Trophoblast cell (in vitro differentiated cells and primary cell): ENCODE data around the gene MGAT5.

ENCODE experiments used
- DNase-seq, 2 donors: peaks; one replicate each; pipeline ENCODE4 v3.0.0-alpha.2; 2016
- H2AFZ ChIP-seq: 2 replicates; pipeline ENCODE4 v1.6.1; 2013; ENCODE audit warnings: low read length, moderate library complexity, mild to moderate bottlenecking; ENCODE audit not compliant: insufficient read depth, poor library complexity
- H2AK5ac ChIP-seq: 2 replicates; pipeline ENCODE4 v1.6.1; 2013; ENCODE audit warnings: mild to moderate bottlenecking, low read length
- H2BK120ac ChIP-seq: 2 replicates; pipeline ENCODE4 v1.6.1; 2013; ENCODE audit warnings: low read length, mild to moderate bottlenecking, moderate library complexity; ENCODE audit not compliant: insufficient read depth, poor library complexity
- H2BK12ac ChIP-seq: 2 replicates; pipeline ENCODE4 v1.6.1; 2013; ENCODE audit warnings: mild to moderate bottlenecking, low read length, moderate library complexity
- H2BK5ac ChIP-seq: 2 replicates; pipeline ENCODE4 v1.6.1; 2013; ENCODE audit warnings: low read length, low read depth, moderate library complexity, mild to moderate bottlenecking; ENCODE audit not compliant: poor library complexity
- H3K14ac ChIP-seq: 2 replicates; pipeline ENCODE4 v1.6.1; 2013; ENCODE audit warnings: mild to moderate bottlenecking, low read length
- H3K18ac ChIP-seq: 2 replicates; pipeline ENCODE4 v1.6.1; 2013; ENCODE audit warnings: mild to moderate bottlenecking, low read length
- H3K23ac ChIP-seq: 2 replicates; pipeline ENCODE4 v1.6.1; 2013; ENCODE audit warnings: low read length
- H3K27ac ChIP-seq: 2 replicates; pipeline ENCODE4 v1.5.1; 2013; ENCODE audit warnings: low read depth, mild to moderate bottlenecking, inconsistent platforms, low read length, moderate library complexity
- H3K27me3 ChIP-seq: 2 replicates; pipeline ENCODE4 v1.6.1; 2013; ENCODE audit warnings: inconsistent platforms, mild to moderate bottlenecking, low read length, moderate library complexity; ENCODE audit not compliant: insufficient read depth
- H3K36me3 ChIP-seq, 2 experiments: 1 replicate in 1 of 2; 2 replicates in 1 of 2; pipeline ENCODE4 v1.6.1; 2013; ENCODE audit warnings: low read length in 2 of 2, mild to moderate bottlenecking in 2 of 2, moderate library complexity in 1 of 2; ENCODE audit not compliant: insufficient read depth in 2 of 2, control insufficient read depth in 1 of 2
- H3K4ac ChIP-seq: 2 replicates; pipeline ENCODE4 v1.6.1; 2013; ENCODE audit warnings: low read depth, mild to moderate bottlenecking, low read length, moderate library complexity
- H3K4me1 ChIP-seq, 2 experiments: 1 replicate in 1 of 2; 2 replicates in 1 of 2; pipeline ENCODE4 v1.6.1; 2013; ENCODE audit warnings: low read length in 2 of 2, mild to moderate bottlenecking in 2 of 2, moderate library complexity in 1 of 2; ENCODE audit not compliant: insufficient read depth in 2 of 2, control insufficient read depth in 1 of 2
- H3K4me2 ChIP-seq: 2 replicates; pipeline ENCODE4 v1.6.1; 2013; ENCODE audit warnings: inconsistent platforms, mild to moderate bottlenecking, low read length, moderate library complexity
- H3K4me3 ChIP-seq: 2 replicates; pipeline ENCODE4 v1.5.1; 2013; ENCODE audit warnings: mild to moderate bottlenecking, low read depth, low read length, inconsistent platforms
- H3K79me1 ChIP-seq: one replicate; pipeline ENCODE4 v1.6.1; 2013; ENCODE audit warnings: low read length
- H3K79me2 ChIP-seq: 2 replicates; pipeline ENCODE4 v1.6.1; 2013; ENCODE audit warnings: low read length, mild to moderate bottlenecking; ENCODE audit not compliant: control insufficient read depth, insufficient read depth, poor library complexity
- H3K9ac ChIP-seq: 2 replicates; pipeline ENCODE4 v1.6.1; 2013; ENCODE audit warnings: mild to moderate bottlenecking, low read length
- H3K9me3 ChIP-seq: 2 replicates; pipeline ENCODE4 v1.6.1; 2013; ENCODE audit warnings: low read depth, mild to moderate bottlenecking, control low read depth, inconsistent platforms, low read length; ENCODE audit not compliant: insufficient read depth
- H4K12ac ChIP-seq: 2 replicates; pipeline ENCODE4 v1.6.1; 2013; ENCODE audit warnings: low read depth, mild to moderate bottlenecking, low read length, moderate library complexity
- H4K8ac ChIP-seq: 2 replicates; pipeline ENCODE4 v1.6.1; 2013; ENCODE audit warnings: low read depth, mild to moderate bottlenecking, low read length, moderate library complexity
- H4K91ac ChIP-seq: one replicate; pipeline ENCODE4 v1.6.1; 2013; ENCODE audit warnings: low read depth, mild to moderate bottlenecking, low read length, moderate library complexity
- WGBS: extraction: QIAGEN DNeasy Blood & Tissue Kit; methylation state at CpG from one replicate; pipeline ENCODE4 v1.1.7; 2013; ENCODE audit warnings: missing lambda C conversion rate; ENCODE audit not compliant: insufficient read length, insufficient coverage; ENCODE audit errors: extremely low coverage; 5-methylcytosine and 5-hydroxymethylcytosine counted together

Gene MGAT5

GRCh38 chr2:134336352-134336751 is 82.5 kb downstream of the MGAT5 start:
- Histone ChIP-seq H4K91ac (no peak overlapping the region), H3K9me3 (no peaks in the 10 kb centered on the region), H3K36me3 (no peaks in the 10 kb centered on the region), H3K9ac (no peak overlapping the region), H3K4me3 (no peak overlapping the region), H4K8ac (no peak overlapping the region), H3K4me1 (peaks cover 2 to 3% of the 10 kb centered on the region in 2 experiments), H3K4me2 (no peak overlapping the region), H3K79me2 (no peaks in the 10 kb centered on the region), H3K14ac (no peak overlapping the region), H2BK120ac (no peak overlapping the region), H4K12ac (no peak overlapping the region), H2BK5ac (no peak overlapping the region), H3K27me3 (no peaks in the 10 kb centered on the region), H3K18ac (no peak overlapping the region), H2AK5ac (no peak overlapping the region), H2BK12ac (no peak overlapping the region), H3K79me1 (no peaks in the 10 kb centered on the region), H3K27ac (no peak overlapping the region), H3K4ac (no peak overlapping the region), H3K23ac (no peak overlapping the region), H2AFZ (no peak overlapping the region)
- no CpG with 5 or more reads among the region's 4 CpGs for WGBS
- DNase-seq: no peak

GRCh38 chr2:134336921-134337320 is 83.0 kb downstream of the MGAT5 start:
- Histone ChIP-seq H2BK12ac (no peak overlapping the region), H4K8ac (no peak overlapping the region), H2BK5ac (no peak overlapping the region), H4K12ac (no peak overlapping the region), H2BK120ac (no peak overlapping the region), H3K14ac (no peak overlapping the region), H3K4me1 (no peaks in the 10 kb centered on the region), H2AFZ (no peak overlapping the region), H3K4ac (no peak overlapping the region), H3K36me3 (no peaks in the 10 kb centered on the region), H3K79me2 (no peaks in the 10 kb centered on the region), H3K9me3 (no peaks in the 10 kb centered on the region), H3K79me1 (no peaks in the 10 kb centered on the region), H3K27me3 (no peaks in the 10 kb centered on the region), H4K91ac (no peak overlapping the region), H3K4me3 (no peak overlapping the region), H3K18ac (no peak overlapping the region), H3K27ac (no peak overlapping the region), H3K9ac (no peak overlapping the region), H3K23ac (no peak overlapping the region), H2AK5ac (no peak overlapping the region), H3K4me2 (no peak overlapping the region)
- WGBS: no CpG with 5 or more reads among the region's 3 CpGs
- no peak for DNase-seq

GRCh38 chr2:134337631-134338030 is 83.8 kb downstream of the MGAT5 start:
- no peaks in the 10 kb centered on the region for H3K79me1 ChIP-seq
- H2BK5ac ChIP-seq: no peak overlapping the region
- no peak overlapping the region for H2AK5ac ChIP-seq
- no peak overlapping the region for H2BK12ac ChIP-seq
- H3K9me3 ChIP-seq: no peaks in the 10 kb centered on the region
- no peak overlapping the region for H3K18ac ChIP-seq
- no peak overlapping the region for H3K27ac ChIP-seq
- no peak overlapping the region for H4K12ac ChIP-seq
- no peak overlapping the region for H4K91ac ChIP-seq
- H2AFZ ChIP-seq: no peak overlapping the region
- no peak for DNase-seq
- H3K4me3 ChIP-seq: no peak overlapping the region
- no peak overlapping the region for H3K4me2 ChIP-seq
- H4K8ac ChIP-seq: no peak overlapping the region
- no peaks in the 10 kb centered on the region for H3K36me3 ChIP-seq
- H3K9ac ChIP-seq: no peak overlapping the region
- no CpG with 5 or more reads among the region's 1 CpG for WGBS
- no peak overlapping the region for H3K4ac ChIP-seq
- H2BK120ac ChIP-seq: no peak overlapping the region
- no peaks in the 10 kb centered on the region for H3K4me1 ChIP-seq
- H3K79me2 ChIP-seq: no peaks in the 10 kb centered on the region
- H3K27me3 ChIP-seq: no peaks in the 10 kb centered on the region
- H3K23ac ChIP-seq: no peak overlapping the region
- H3K14ac ChIP-seq: no peak overlapping the region

- Histone ChIP-seq H3K27ac (no peak overlapping the region), H3K23ac (no peak overlapping the region), H3K4me3 (no peak overlapping the region), H3K79me2 (no peaks in the 10 kb centered on the region), H2BK120ac (no peak overlapping the region), H3K4ac (no peak overlapping the region), H3K4me1 (no peaks in the 10 kb centered on the region), H2AFZ (no peak overlapping the region), H3K79me1 (no peaks in the 10 kb centered on the region), H4K91ac (no peak overlapping the region), H3K27me3 (no peaks in the 10 kb centered on the region), H3K14ac (no peak overlapping the region), H3K36me3 (no peaks in the 10 kb centered on the region), H2AK5ac (no peak overlapping the region), H4K12ac (no peak overlapping the region), H3K4me2 (no peak overlapping the region), H3K9ac (no peak overlapping the region), H2BK5ac (no peak overlapping the region), H2BK12ac (no peak overlapping the region), H3K18ac (no peak overlapping the region), H3K9me3 (no peaks in the 10 kb centered on the region), H4K8ac (no peak overlapping the region)
- WGBS: no CpG with 5 or more reads among the region's 8 CpGs
- no peak for DNase-seq
Observed at GRCh38 chr2:134338208-134338607, 84.3 kb downstream of the MGAT5 start.
